ENCODE measurements around the gene TP73. TPM values are rescaled to one million over a fixed set of nuclear protein-coding genes. Genes with fewer than 3 reads are reported as not detected.

TP73 gene
- total and polyA plus RNA-seq, 11 donors, result 0.01 to 0.53 (median 0.15) TPM; not detected in 6

DNA sequence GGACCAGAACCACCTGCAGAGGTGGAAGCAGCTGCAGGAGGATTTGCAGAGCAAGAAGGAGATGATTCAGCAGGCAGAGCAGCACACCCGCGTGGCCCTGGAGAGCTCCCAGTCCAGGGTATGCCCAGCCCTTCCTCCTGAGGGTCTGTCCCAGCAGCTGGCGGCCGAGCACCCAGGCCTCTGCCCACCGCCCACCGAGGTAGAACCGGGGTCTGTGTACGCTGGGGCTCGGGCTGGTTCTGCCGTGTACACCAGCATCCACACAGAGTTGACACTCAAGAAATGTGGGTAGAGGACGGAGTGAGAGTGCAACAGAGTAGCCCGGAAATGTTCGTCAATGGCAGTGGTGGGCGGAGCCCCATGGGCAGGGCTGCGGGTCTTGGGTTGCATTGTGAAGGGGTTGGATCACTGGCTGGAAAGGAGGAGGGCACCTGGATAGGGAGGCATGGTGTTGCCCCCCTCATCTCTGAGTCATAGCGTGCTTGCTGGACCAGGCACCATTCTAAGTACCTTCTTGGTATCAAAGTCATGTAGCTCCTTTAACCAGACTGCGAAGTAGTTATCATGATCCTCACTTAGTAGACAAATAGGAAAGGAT, 115.1 kb downstream of the TP73 start:
- no peak overlapping the region for H3K27ac ChIP-seq
- no peak for TF ChIP-seq POLR2A (IDR thresholded peaks at IDR 0.05)
- TF ChIP-seq, protein P1, sequence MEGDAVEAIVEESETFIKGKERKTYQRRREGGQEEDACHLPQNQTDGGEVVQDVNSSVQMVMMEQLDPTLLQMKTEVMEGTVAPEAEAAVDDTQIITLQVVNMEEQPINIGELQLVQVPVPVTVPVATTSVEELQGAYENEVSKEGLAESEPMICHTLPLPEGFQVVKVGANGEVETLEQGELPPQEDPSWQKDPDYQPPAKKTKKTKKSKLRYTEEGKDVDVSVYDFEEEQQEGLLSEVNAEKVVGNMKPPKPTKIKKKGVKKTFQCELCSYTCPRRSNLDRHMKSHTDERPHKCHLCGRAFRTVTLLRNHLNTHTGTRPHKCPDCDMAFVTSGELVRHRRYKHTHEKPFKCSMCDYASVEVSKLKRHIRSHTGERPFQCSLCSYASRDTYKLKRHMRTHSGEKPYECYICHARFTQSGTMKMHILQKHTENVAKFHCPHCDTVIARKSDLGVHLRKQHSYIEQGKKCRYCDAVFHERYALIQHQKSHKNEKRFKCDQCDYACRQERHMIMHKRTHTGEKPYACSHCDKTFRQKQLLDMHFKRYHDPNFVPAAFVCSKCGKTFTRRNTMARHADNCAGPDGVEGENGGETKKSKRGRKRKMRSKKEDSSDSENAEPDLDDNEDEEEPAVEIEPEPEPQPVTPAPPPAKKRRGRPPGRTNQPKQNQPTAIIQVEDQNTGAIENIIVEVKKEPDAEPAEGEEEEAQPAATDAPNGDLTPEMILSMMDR (IDR thresholded peaks at IDR 0.05), result no peak
- peak in 1 of 5 donors; percentile 39 for DNase-seq
- no peaks in the 10 kb centered on the region for H3K9me3 ChIP-seq
- H3K27me3 ChIP-seq, result peaks cover 0 to 18% (median 0%) of the 10 kb centered on the region in 9 donors
- WGBS, 4 donors, result 87 to 91% (median 88%) methylated on average over 16 to 17 of the region's 17 CpGs
- intact Hi-C loops (cut with DNase I), result no loop called here
- no peak for ATAC-seq
- H3K36me3 ChIP-seq, result no peaks in the 10 kb centered on the region
- no peak overlapping the region for H3K4me3 ChIP-seq
- peaks cover 0 to 16% (median 10%) of the 10 kb centered on the region in 12 donors for H3K4me1 ChIP-seq

DNA sequence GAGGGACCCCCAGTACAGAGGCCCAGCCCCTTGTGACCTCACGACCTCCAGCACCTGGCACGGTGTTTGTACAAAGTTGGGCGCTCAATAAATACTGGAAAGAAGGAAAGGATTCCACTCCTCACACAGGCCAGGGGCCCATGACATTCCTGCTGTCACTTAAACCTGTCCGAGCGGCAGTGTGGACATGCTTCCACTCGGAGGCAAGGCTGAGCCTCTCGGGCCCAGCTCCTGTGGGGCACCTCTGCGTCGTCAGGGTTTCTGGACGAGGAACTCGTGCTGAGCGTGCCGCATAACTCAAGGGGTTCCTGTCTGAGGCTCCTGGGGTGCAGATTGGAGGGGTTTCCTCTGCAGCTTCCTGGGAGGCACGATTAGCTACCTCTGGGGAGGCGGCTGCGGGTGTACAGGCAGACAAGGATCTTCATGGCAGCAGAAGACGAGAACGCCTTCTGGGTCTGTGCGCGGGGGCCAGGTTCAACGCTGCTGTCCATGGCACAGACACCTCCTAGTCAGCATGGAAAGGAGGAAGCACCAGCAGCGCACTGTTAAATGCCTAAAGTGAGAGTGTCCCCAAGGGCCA, 116.6 kb downstream of the TP73 start:
- no peaks in the 10 kb centered on the region for H3K36me3 ChIP-seq
- DNase-seq, result peak in 2 of 5 donors; percentile 6 to 45
- ATAC-seq, result no peak
- intact Hi-C loops (cut with DNase I), result no loop called here
- H3K4me3 ChIP-seq, result no peak overlapping the region
- 87 to 89% (median 89%) methylated on average over 17 to 22 of the region's 22 CpGs for WGBS, 4 donors
- H3K9me3 ChIP-seq, result no peaks in the 10 kb centered on the region
- no peak overlapping the region for H3K27ac ChIP-seq
- H3K27me3 ChIP-seq, result peaks cover 0 to 11% (median 0%) of the 10 kb centered on the region in 9 donors
- TF ChIP-seq, protein P1 (IDR thresholded peaks at IDR 0.05), result no peak
- no peak for TF ChIP-seq POLR2A (IDR thresholded peaks at IDR 0.05)
- peaks cover 0 to 30% (median 14%) of the 10 kb centered on the region in 12 donors for H3K4me1 ChIP-seq

DNA sequence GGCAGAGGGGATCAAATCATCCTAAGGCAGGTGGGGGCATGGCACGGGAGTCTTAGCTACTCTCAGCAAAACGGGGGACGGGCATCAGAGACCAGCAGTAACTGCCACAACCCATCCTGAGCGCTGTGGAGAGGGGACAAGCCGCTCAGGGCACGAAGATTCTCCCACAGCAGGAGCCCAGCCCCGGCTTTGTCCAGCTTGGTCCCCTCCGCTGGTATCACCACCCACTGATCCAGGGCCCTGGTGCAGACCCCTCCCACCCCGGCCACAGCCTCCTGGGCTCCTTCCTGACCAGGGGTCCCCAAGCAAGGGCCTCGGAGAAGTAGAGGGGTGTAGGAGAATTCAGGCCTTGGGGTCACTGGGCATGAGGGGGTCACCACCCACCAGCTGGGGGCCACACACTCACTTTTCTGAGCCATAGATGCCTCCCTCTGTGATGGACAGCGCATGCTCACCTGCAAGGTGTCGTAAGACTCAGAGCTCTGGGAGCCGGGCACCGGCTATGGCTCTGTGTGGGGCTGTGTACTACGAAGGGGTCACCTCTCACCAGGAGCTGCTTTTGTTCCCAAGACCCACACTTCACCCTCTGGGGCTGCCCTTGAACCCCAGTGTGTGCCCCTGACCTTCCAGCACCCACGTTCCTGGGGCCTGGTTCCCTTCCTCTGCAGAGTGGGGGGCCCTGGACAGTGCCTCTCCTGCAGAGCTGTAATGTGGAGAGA, 117.9 kb downstream of the TP73 start:
- no peak for TF ChIP-seq POLR2A (IDR thresholded peaks at IDR 0.05)
- TF ChIP-seq, protein P1 (IDR thresholded peaks at IDR 0.05), result no peak
- Histone ChIP-seq H3K36me3 (no peaks in the 10 kb centered on the region), H3K27me3 (peaks cover 0 to 11% (median 0%) of the 10 kb centered on the region in 9 donors), H3K27ac (no peak overlapping the region), H3K4me1 (peaks cover 0 to 43% (median 21%) of the 10 kb centered on the region in 12 donors), H3K9me3 (no peaks in the 10 kb centered on the region), H3K4me3 (no peak overlapping the region)
- WGBS, 4 donors, result 86 to 89% (median 89%) methylated on average over 12 to 16 of the region's 16 CpGs
- intact Hi-C loops (cut with DNase I), result no loop called here
- peak in 1 of 5 donors; percentile 41 for DNase-seq
- ATAC-seq, result no peak

Measured in heart left ventricle (tissue), 16 donors.